NK-92 treated with Interleukin-12 subunit alpha and Interleukin-12 subunit beta, amount 100 ng/mL, for 24 hours (cell line): ENCODE results near the gene OR5D16.
"Not testable (repeated sequence)": the region's sequence is repeated elsewhere in the genome, so short reads cannot be mapped to it uniquely, and the experiment has no call there.

Experiments
- DNase-seq: peaks from one replicate; lab custom pipeline; 2025; lab: John Stamatoyannopoulos, UW

OR5D16 gene

DNA sequence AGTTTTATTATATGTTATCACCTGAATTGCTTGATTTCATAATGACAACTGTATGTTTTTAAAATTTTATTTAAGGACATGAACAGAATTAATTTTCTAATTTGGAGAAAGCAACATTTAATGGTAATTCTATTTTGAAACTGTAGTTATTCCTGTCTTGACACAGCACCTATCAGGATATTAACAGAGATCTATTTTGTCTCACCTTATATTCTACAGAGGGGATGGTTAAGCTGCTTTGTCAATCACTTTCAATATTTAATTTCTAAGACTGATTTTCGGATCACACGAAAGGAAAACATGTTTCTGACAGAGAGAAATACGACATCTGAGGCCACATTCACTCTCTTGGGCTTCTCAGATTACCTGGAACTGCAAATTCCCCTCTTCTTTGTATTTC lies at the start of gene OR5D16:
Gene OR5D16, plus strand, starts transcription at position 301 of the 400 bp plus-strand sequence. Its CDS starts 0 bp downstream, at position 301.
- no peak for DNase-seq

GRCh38 chr11:55791606-55792005 lies 46.9 kb upstream of the OR5D16 start:
- no peak for DNase-seq

- DNase-seq = no peak
Observed at GRCh38 chr11:55793321-55793720, 45.2 kb upstream of the OR5D16 start.

GRCh38 chr11:55795256-55795655 lies 43.3 kb upstream of the OR5D16 start, which contains the start of gene OR5D14:
TSS of gene OR5D14 (plus strand) at chr11:55795556. CDS start at chr11:55795556, 0 bp downstream.
- DNase-seq = no peak

GRCh38 chr11:55806248-55806647 lies 32.3 kb upstream of the OR5D16 start:
- no peak for DNase-seq

DNA sequence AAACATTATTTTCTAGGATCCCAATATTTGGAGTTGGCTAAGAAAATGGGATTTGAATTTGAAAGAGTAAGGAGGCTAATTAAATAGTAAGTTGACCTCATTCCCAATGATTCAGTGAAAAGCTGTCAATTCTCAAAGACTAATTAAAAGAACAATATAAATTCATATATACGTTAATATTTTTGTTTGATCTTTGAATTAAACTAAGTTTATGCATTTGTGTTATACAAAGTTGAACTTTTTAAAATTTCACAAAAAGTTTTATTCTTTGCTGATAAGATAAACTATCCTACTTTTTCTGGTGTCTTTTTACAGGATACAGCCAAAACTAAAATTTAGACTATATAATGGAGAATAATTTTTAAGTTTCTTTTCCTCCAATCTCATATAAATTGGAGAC lies 27.5 kb upstream of the OR5D16 start, which contains the start of gene OR5L1:
Gene OR5L1, plus strand, starts transcription at position 301 of the 400 bp plus-strand sequence. CDS start 100 bp downstream, outside the sequence.
- DNase-seq = no peak

DNA sequence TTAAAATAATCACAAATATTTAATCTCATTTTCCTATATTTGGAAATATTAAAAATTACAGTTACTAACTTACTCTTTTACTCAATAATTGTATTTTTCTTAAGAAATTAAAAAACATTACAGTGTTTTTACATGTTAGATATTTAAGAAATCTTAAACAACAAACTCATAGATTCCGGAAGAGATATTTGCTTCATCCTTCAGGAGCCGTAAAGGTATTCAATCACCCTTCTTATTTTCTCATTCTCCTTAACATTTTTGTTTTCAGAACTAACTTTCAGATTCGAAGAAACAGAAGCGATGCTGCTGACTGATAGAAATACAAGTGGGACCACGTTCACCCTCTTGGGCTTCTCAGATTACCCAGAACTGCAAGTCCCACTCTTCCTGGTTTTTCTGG lies 19.2 kb upstream of the OR5D16 start, which contains the start of gene OR5D18:
Gene OR5D18, plus strand, starts transcription at position 301 of the 400 bp plus-strand sequence. Its CDS starts 0 bp downstream, at position 301.
- DNase-seq = no peak

GRCh38 chr11:55826919-55827318 lies 11.6 kb upstream of the OR5D16 start, which contains the start of gene OR5L2:
TSS of gene OR5L2 (plus strand) at chr11:55827219. CDS start at chr11:55827219, 0 bp downstream.
- DNase-seq = no peak

- DNase-seq = no peak
Observed at GRCh38 chr11:55847453-55847852, 8.9 kb downstream of the OR5D16 start.

DNA sequence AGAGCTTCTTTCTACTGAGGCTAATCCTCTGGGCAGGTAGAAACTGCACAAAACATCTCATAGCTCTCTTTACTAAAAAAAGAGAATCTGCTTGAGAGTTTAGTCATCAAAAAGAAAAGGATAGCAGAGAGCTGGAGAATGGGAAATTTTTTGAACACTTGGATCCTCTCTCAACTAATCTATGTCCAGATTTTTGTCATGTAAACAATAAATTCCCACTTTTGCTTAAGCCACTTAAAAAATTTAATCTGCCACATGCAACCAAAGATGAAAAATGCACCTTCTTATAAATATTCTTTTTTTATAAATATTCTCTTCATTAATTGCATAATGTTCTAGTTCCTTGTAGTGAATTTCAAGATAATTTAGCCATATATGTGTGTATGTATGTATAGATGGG lies 10.5 kb downstream of the OR5D16 start:
- no peak for DNase-seq

DNA sequence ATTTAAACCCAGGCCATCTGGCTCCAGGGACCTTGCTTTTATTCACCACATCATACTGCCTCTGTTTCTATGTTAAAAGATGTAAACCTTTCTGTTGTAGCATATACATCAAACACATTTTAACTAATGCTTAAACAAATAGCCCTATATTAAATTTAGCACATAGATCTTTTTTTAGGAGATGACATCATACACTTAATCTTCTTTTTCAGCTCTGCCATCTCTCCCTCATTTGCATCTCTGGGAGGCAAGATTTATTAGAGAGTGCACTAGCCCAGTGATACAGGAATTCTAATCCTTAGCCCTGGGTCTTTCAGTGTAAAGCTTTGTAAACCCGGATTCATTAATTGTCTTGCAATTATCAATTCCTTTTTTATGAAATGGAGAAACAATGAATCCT lies 13.6 kb downstream of the OR5D16 start:
- DNase-seq = no peak

GRCh38 chr11:55854704-55855103 lies 16.2 kb downstream of the OR5D16 start:
- no peak for DNase-seq

- DNase-seq = not testable (repeated sequence)
Observed at GRCh38 chr11:55867354-55867753, 28.8 kb downstream of the OR5D16 start.

GRCh38 chr11:55872731-55873130 lies 34.2 kb downstream of the OR5D16 start:
- not testable (repeated sequence) for DNase-seq

DNA sequence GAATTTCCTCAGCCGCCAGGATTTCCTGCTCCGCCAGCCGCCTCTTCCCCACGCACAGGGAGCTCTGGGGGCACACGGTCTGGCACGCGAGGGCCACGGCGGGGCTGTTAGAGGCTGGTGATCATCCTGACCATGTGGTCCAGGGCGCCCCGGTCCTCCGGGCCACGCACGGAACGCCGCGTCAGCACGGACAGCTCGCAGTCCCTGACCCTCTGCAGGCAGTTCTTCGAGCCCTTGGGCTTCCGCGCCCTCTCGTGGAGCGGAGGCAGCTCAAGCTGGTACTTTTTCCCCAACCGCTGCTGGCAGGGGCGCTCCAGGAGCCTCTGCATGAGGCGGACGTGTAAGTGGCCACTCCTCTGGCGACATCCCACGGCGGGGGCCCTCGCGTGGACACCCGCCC lies 34.6 kb downstream of the OR5D16 start:
- not testable (repeated sequence) for DNase-seq

- DNase-seq = not testable (repeated sequence)
Observed at GRCh38 chr11:55882997-55883396, 44.4 kb downstream of the OR5D16 start, which contains the start of gene TRIM51. TSS of gene TRIM51 (plus strand) at chr11:55883297. CDS start at chr11:55885429, 2,132 bp downstream.

- DNase-seq = not testable (repeated sequence)
Observed at GRCh38 chr11:55884995-55885394, 46.4 kb downstream of the OR5D16 start.

- not testable (repeated sequence) for DNase-seq
Observed at GRCh38 chr11:55885481-55885880, 46.9 kb downstream of the OR5D16 start.
